Measurements from ENCODE around the gene SPSB1. TPM values are rescaled to one million over a fixed set of nuclear protein-coding genes. Genes with fewer than 3 reads are reported as not detected.

The SPSB1 gene
- total and polyA plus RNA-seq, 2 donors = 12.4 to 36.4 TPM

GRCh38 chr1:9349331-9349851 is 56.7 kb downstream of the SPSB1 start:
- Histone ChIP-seq H3K4me3 (ENCODE audit: low read depth, low read length) (no peak overlapping the region), H3K27ac (ENCODE audit: low read depth) (no peak overlapping the region), H3K4me1 (ENCODE audit: insufficient read depth) (no peaks in the 10 kb centered on the region), H3K36me3 (ENCODE audit: insufficient read depth) (no peaks in the 10 kb centered on the region)
- WGBS = 63% methylated on average over 22 of the region's 22 CpGs
- DNase-seq (ENCODE audit: extremely low spot score) = no peak

- WGBS = 56% methylated on average over 20 of the region's 20 CpGs
- no peak overlapping the region for H3K27ac ChIP-seq (ENCODE audit: low read depth)
- H3K36me3 ChIP-seq (ENCODE audit: insufficient read depth) = no peaks in the 10 kb centered on the region
- DNase-seq (ENCODE audit: extremely low spot score) = no peak
- no peak overlapping the region for H3K4me3 ChIP-seq (ENCODE audit: low read depth, low read length)
- H3K4me1 ChIP-seq (ENCODE audit: insufficient read depth) = no peaks in the 10 kb centered on the region
These were observed 57.6 kb downstream of the SPSB1 start for GRCh38 chr1:9350013-9350908.

GRCh38 chr1:9350960-9351359 is 58.3 kb downstream of the SPSB1 start:
- Histone ChIP-seq H3K4me1 (ENCODE audit: insufficient read depth) (no peaks in the 10 kb centered on the region), H3K27ac (ENCODE audit: low read depth) (no peak overlapping the region), H3K4me3 (ENCODE audit: low read depth, low read length) (no peak overlapping the region), H3K36me3 (ENCODE audit: insufficient read depth) (peaks cover under 1% of the 10 kb centered on the region)
- 85% methylated on average over 4 of the region's 4 CpGs for WGBS
- no peak for DNase-seq (ENCODE audit: extremely low spot score)

- WGBS = 74% methylated on average over 7 of the region's 7 CpGs
- Histone ChIP-seq H3K4me1 (ENCODE audit: insufficient read depth) (no peaks in the 10 kb centered on the region), H3K4me3 (ENCODE audit: low read depth, low read length) (no peak overlapping the region), H3K27ac (ENCODE audit: low read depth) (no peak overlapping the region), H3K36me3 (ENCODE audit: insufficient read depth) (peaks cover 3% of the 10 kb centered on the region)
- DNase-seq (ENCODE audit: extremely low spot score) = no peak
These were observed 59.1 kb downstream of the SPSB1 start for GRCh38 chr1:9351654-9352271.

GRCh38 chr1:9352377-9353134 is 59.9 kb downstream of the SPSB1 start:
- Histone ChIP-seq H3K4me3 (ENCODE audit: low read depth, low read length) (no peak overlapping the region), H3K4me1 (ENCODE audit: insufficient read depth) (no peaks in the 10 kb centered on the region), H3K36me3 (ENCODE audit: insufficient read depth) (peaks cover 3% of the 10 kb centered on the region), H3K27ac (ENCODE audit: low read depth) (no peak overlapping the region)
- WGBS = 49% methylated on average over 22 of the region's 22 CpGs
- DNase-seq (ENCODE audit: extremely low spot score) = peak; percentile 25

GRCh38 chr1:9355503-9355902 is 62.8 kb downstream of the SPSB1 start:
- H3K4me1 ChIP-seq (ENCODE audit: insufficient read depth) = no peaks in the 10 kb centered on the region
- 86% methylated on average over 16 of the region's 16 CpGs for WGBS

GRCh38 chr1:9356021-9356420 is 63.3 kb downstream of the SPSB1 start:
- Histone ChIP-seq H3K27ac (ENCODE audit: low read depth) (no peak overlapping the region), H3K4me1 (ENCODE audit: insufficient read depth) (no peaks in the 10 kb centered on the region)
- WGBS = 96% methylated on average over 24 of the region's 24 CpGs

More at GRCh38 chr1:9355503-9355902, 62.8 kb downstream of the SPSB1 start:
- Histone ChIP-seq H3K27ac (ENCODE audit: low read depth) (no peak overlapping the region), H3K4me3 (ENCODE audit: low read depth, low read length) (no peak overlapping the region), H3K36me3 (ENCODE audit: insufficient read depth) (peaks cover 3% of the 10 kb centered on the region)
- no peak for DNase-seq (ENCODE audit: extremely low spot score)

GRCh38 chr1:9356829-9357466 is 64.3 kb downstream of the SPSB1 start:
- Histone ChIP-seq H3K4me3 (ENCODE audit: low read depth, low read length) (no peak overlapping the region), H3K36me3 (ENCODE audit: insufficient read depth) (peaks cover 3% of the 10 kb centered on the region), H3K4me1 (ENCODE audit: insufficient read depth) (no peaks in the 10 kb centered on the region), H3K27ac (ENCODE audit: low read depth) (no peak overlapping the region)
- WGBS = 96% methylated on average over 2 of the region's 2 CpGs
- no peak for DNase-seq (ENCODE audit: extremely low spot score)

More at GRCh38 chr1:9356021-9356420, 63.3 kb downstream of the SPSB1 start:
- no peak overlapping the region for H3K4me3 ChIP-seq (ENCODE audit: low read depth, low read length)
- peaks cover 3% of the 10 kb centered on the region for H3K36me3 ChIP-seq (ENCODE audit: insufficient read depth)
- DNase-seq (ENCODE audit: extremely low spot score) = no peak

GRCh38 chr1:9357958-9358357 is 65.3 kb downstream of the SPSB1 start:
- DNase-seq (ENCODE audit: extremely low spot score) = no peak
- H3K27ac ChIP-seq (ENCODE audit: low read depth) = no peak overlapping the region

GRCh38 chr1:9360371-9361064 is 67.8 kb downstream of the SPSB1 start:
- DNase-seq (ENCODE audit: extremely low spot score) = no peak
- WGBS = 94% methylated on average over 20 of the region's 20 CpGs
- H3K4me1 ChIP-seq (ENCODE audit: insufficient read depth) = no peaks in the 10 kb centered on the region
- no peak overlapping the region for H3K27ac ChIP-seq (ENCODE audit: low read depth)
- peaks cover 3% of the 10 kb centered on the region for H3K36me3 ChIP-seq (ENCODE audit: insufficient read depth)
- no peak overlapping the region for H3K4me3 ChIP-seq (ENCODE audit: low read depth, low read length)

More at GRCh38 chr1:9357958-9358357, 65.3 kb downstream of the SPSB1 start:
- Histone ChIP-seq H3K36me3 (ENCODE audit: insufficient read depth) (peaks cover 3% of the 10 kb centered on the region), H3K4me3 (ENCODE audit: low read depth, low read length) (no peak overlapping the region), H3K4me1 (ENCODE audit: insufficient read depth) (no peaks in the 10 kb centered on the region)
- 93% methylated on average over 8 of the region's 8 CpGs for WGBS

GRCh38 chr1:9361630-9362260 is 69.1 kb downstream of the SPSB1 start:
- 44% methylated on average over 14 of the region's 14 CpGs for WGBS
- no peak overlapping the region for H3K4me3 ChIP-seq (ENCODE audit: low read depth, low read length)
- H3K36me3 ChIP-seq (ENCODE audit: insufficient read depth) = no peaks in the 10 kb centered on the region
- no peak for DNase-seq (ENCODE audit: extremely low spot score)
- H3K27ac ChIP-seq (ENCODE audit: low read depth) = no peak overlapping the region
- H3K4me1 ChIP-seq (ENCODE audit: insufficient read depth) = no peaks in the 10 kb centered on the region

- Histone ChIP-seq H3K27ac (ENCODE audit: low read depth) (no peak overlapping the region), H3K4me1 (ENCODE audit: insufficient read depth) (no peaks in the 10 kb centered on the region), H3K4me3 (ENCODE audit: low read depth, low read length) (no peak overlapping the region), H3K36me3 (ENCODE audit: insufficient read depth) (no peaks in the 10 kb centered on the region)
- 87% methylated on average over 12 of the region's 12 CpGs for WGBS
- DNase-seq (ENCODE audit: extremely low spot score) = no peak
These were observed 69.8 kb downstream of the SPSB1 start for GRCh38 chr1:9362488-9362887.
